HEK293T (cell line): ENCODE data around the gene DNAI2.

ENCODE experiments used
- CTBP1 ChIP-seq: fragments of 450-650 bp; IDR thresholded peaks from 2 replicates; pipeline ENCODE4 v1.6.1; 2016; ENCODE audit warnings: borderline replicate concordance
- ELF4 ChIP-seq: fragments of 450-650 bp; IDR thresholded peaks from 2 replicates; pipeline ENCODE4 v1.6.1; 2017; ENCODE audit warnings: antibody characterized with exemption
- FOXA1 ChIP-seq: fragments of 450-650 bp; IDR thresholded peaks from 2 replicates; pipeline ENCODE4 v1.6.1; 2016; ENCODE audit warnings: mild to moderate bottlenecking
- FOXM1 ChIP-seq: fragments of 450-650 bp; IDR thresholded peaks from 2 replicates; pipeline ENCODE4 v1.6.1; 2017; ENCODE audit warnings: mild to moderate bottlenecking, borderline replicate concordance
- HDGF ChIP-seq: fragments of 450-650 bp; IDR thresholded peaks from 2 replicates; pipeline ENCODE4 v1.6.1; 2017; ENCODE audit warnings: antibody characterized with exemption, borderline replicate concordance
- L3MBTL2 ChIP-seq: fragments of 450-650 bp; conservative IDR thresholded peaks from 2 replicates; pipeline ENCODE4 v1.6.1; 2016; ENCODE audit warnings: mild to moderate bottlenecking
- SUZ12 ChIP-seq: fragments of 450-650 bp; IDR thresholded peaks from 2 replicates; pipeline ENCODE4 v1.6.1; 2016; ENCODE audit warnings: mild to moderate bottlenecking
- TARDBP ChIP-seq: fragments of 450-650 bp; IDR thresholded peaks from 2 replicates; pipeline ENCODE4 v1.6.1; 2016

GRCh38 chr17:74276051-74276476 lies 2.0 kb downstream of the DNAI2 start:
- TF ChIP-seq HDGF (no peak), FOXM1 (no peak), SUZ12 (no peak), TARDBP (no peak), FOXA1 (no peak), ELF4 (no peak), CTBP1 (no peak), L3MBTL2 (no peak)
